Measurements from ENCODE around the gene GXYLT2. TPM values are rescaled to one million over a fixed set of nuclear protein-coding genes. Genes with fewer than 3 reads are reported as not detected.

Gene GXYLT2
- polyA plus RNA-seq, 3 donors, result 0.04 TPM; not detected in 2

GRCh38 chr3:72860053-72860452 is 27.8 kb upstream of the GXYLT2 start:
- no peak for DNase-seq
- Histone ChIP-seq H3K36me3 (replicated peaks in 1 of 2; ENCODE audit: control insufficient read depth in 1 of 2, insufficient read depth in 2 of 2, low read length in 2 of 2) (no peaks in the 10 kb centered on the region), H4K20me1 (ENCODE audit: insufficient read depth, low read length) (no peaks in the 10 kb centered on the region), H3K79me2 (ENCODE audit: insufficient read depth, low read length) (no peaks in the 10 kb centered on the region), H3K27me3 (ENCODE audit: control insufficient read depth in 2 of 2, insufficient read depth in 2 of 2, low read length in 2 of 2) (no peaks in the 10 kb centered on the region), H3K4me3 (replicated peaks in 1 of 3; ENCODE audit: low read depth in 2 of 3, low read length in 3 of 3) (no peak overlapping the region), H3K27ac (ENCODE audit: low read depth in 1 of 2, low read length in 2 of 2) (no peak overlapping the region), H3K9ac (ENCODE audit: insufficient read depth, low read length, poor library complexity, severe bottlenecking) (no peak overlapping the region), H3K9me3 (replicated peaks in 1 of 2; ENCODE audit: control insufficient read depth in 1 of 2, insufficient read depth in 1 of 2, low read length in 2 of 2) (no peaks in the 10 kb centered on the region), H3K4me2 (replicated peaks; ENCODE audit: extremely low read depth, low read length, poor library complexity, severe bottlenecking) (no peak overlapping the region), H2AFZ (ENCODE audit: insufficient read depth, low read depth, low read length, poor library complexity, severe bottlenecking) (no peak overlapping the region), H3K4me1 (ENCODE audit: control insufficient read depth in 1 of 2, insufficient read depth in 2 of 2, low read length in 2 of 2) (no peaks in the 10 kb centered on the region)
- no peaks in the 10 kb centered on the region for H3K4me1 Mint-ChIP-seq
- intact Hi-C loops (cut with micrococcal nuclease), result no loop called here
- WGBS (ENCODE audit: insufficient coverage), result 100% methylated on average over 3 of the region's 5 CpGs
- H3K27ac Mint-ChIP-seq, result no peak overlapping the region
- peaks cover 0 to 2% (median 0%) of the 10 kb centered on the region in 3 donors for H3K27me3 Mint-ChIP-seq (ENCODE audit: low read depth in 3 of 3)
- no peak for TF ChIP-seq CTCF (IDR thresholded peaks at IDR 0.05)
- no peak overlapping the region for H3K4me3 Mint-ChIP-seq
- H3K36me3 Mint-ChIP-seq, result no peaks in the 10 kb centered on the region
- peaks cover 0 to 3% (median 0%) of the 10 kb centered on the region in 7 donors for H3K9me3 Mint-ChIP-seq

- Histone ChIP-seq H3K4me3 (replicated peaks in 1 of 3; ENCODE audit: low read depth in 2 of 3, low read length in 3 of 3) (no peak overlapping the region), H3K79me2 (ENCODE audit: insufficient read depth, low read length) (no peaks in the 10 kb centered on the region), H3K9me3 (replicated peaks in 1 of 2; ENCODE audit: control insufficient read depth in 1 of 2, insufficient read depth in 1 of 2, low read length in 2 of 2) (no peaks in the 10 kb centered on the region), H3K36me3 (replicated peaks in 1 of 2; ENCODE audit: control insufficient read depth in 1 of 2, insufficient read depth in 2 of 2, low read length in 2 of 2) (no peaks in the 10 kb centered on the region), H2AFZ (ENCODE audit: insufficient read depth, low read depth, low read length, poor library complexity, severe bottlenecking) (no peak overlapping the region), H3K4me1 (ENCODE audit: control insufficient read depth in 1 of 2, insufficient read depth in 2 of 2, low read length in 2 of 2) (no peaks in the 10 kb centered on the region), H3K9ac (ENCODE audit: insufficient read depth, low read length, poor library complexity, severe bottlenecking) (no peak overlapping the region), H4K20me1 (ENCODE audit: insufficient read depth, low read length) (no peaks in the 10 kb centered on the region), H3K4me2 (replicated peaks; ENCODE audit: extremely low read depth, low read length, poor library complexity, severe bottlenecking) (no peak overlapping the region), H3K27me3 (ENCODE audit: control insufficient read depth in 2 of 2, insufficient read depth in 2 of 2, low read length in 2 of 2) (no peaks in the 10 kb centered on the region), H3K27ac (ENCODE audit: low read depth in 1 of 2, low read length in 2 of 2) (no peak overlapping the region)
- Mint-ChIP-seq H3K27ac (no peak overlapping the region), H3K4me1 (no peaks in the 10 kb centered on the region), H3K4me3 (no peak overlapping the region), H3K9me3 (peaks cover 0 to 3% (median 0%) of the 10 kb centered on the region in 7 donors), H3K36me3 (no peaks in the 10 kb centered on the region), H3K27me3 (ENCODE audit: low read depth in 3 of 3) (peaks cover 0 to 2% (median 0%) of the 10 kb centered on the region in 3 donors)
- no peak for DNase-seq
- no peak for TF ChIP-seq CTCF (IDR thresholded peaks at IDR 0.05)
- WGBS (ENCODE audit: insufficient coverage), result no CpG with 5 or more reads among the region's 1 CpG
- intact Hi-C loops (cut with micrococcal nuclease), result no loop called here
Measured at GRCh38 chr3:72860846-72861245, 27.0 kb upstream of the GXYLT2 start.

Measured in CD14-positive monocyte (primary cell).